Osteocyte (in vitro differentiated cells): Measurements from ENCODE around the gene DOCK11. TPM values are rescaled to one million over a fixed set of nuclear protein-coding genes. Genes with fewer than 3 reads are reported as not detected.
A peak's percentile ranks its signal among the peaks of the same experiment; 100 is the strongest.
"Not testable (repeated sequence)": the region's sequence is repeated elsewhere in the genome, so short reads cannot be mapped to it uniquely, and the experiment has no call there.

Source experiments
- DNase-seq: peaks from one replicate; pipeline ENCODE4 v3.0.0; 2021; ENCODE audit warnings: mixed read lengths; ENCODE audit not compliant: unreplicated experiment; ENCODE audit errors: extremely low spot score
- H3K27ac Mint-ChIP-seq: one replicate; pipeline ENCODE4 v1.8.0; 2021; ENCODE audit warnings: mild to moderate bottlenecking, mixed read lengths; ENCODE audit not compliant: unreplicated experiment
- H3K27me3 Mint-ChIP-seq: one replicate; pipeline ENCODE4 v1.8.0; 2021; ENCODE audit warnings: mixed read lengths; ENCODE audit not compliant: unreplicated experiment
- H3K36me3 Mint-ChIP-seq: one replicate; pipeline ENCODE4 v1.8.0; 2021; ENCODE audit warnings: mixed read lengths; ENCODE audit not compliant: unreplicated experiment
- H3K4me1 Mint-ChIP-seq: one replicate; pipeline ENCODE4 v1.8.0; 2021; ENCODE audit warnings: mixed read lengths; ENCODE audit not compliant: unreplicated experiment
- H3K4me3 Mint-ChIP-seq: one replicate; pipeline ENCODE4 v1.8.0; 2021; ENCODE audit warnings: mild to moderate bottlenecking, moderate library complexity, mixed read lengths; ENCODE audit not compliant: unreplicated experiment
- H3K9me3 Mint-ChIP-seq: one replicate; pipeline ENCODE4 v1.8.0; 2021; ENCODE audit warnings: mixed read lengths; ENCODE audit not compliant: unreplicated experiment
- CTCF ChIP-seq: fragments of 200-600 bp; sonication (generic); IDR thresholded peaks from 2 replicates; pipeline ENCODE4 v1.5.0; 2021; ENCODE audit warnings: antibody characterized with exemption, mild to moderate bottlenecking, moderate library complexity
- total RNA-seq: library from RNA; stranded (reverse); gene quantifications from 2 replicates; pipeline ENCODE4 v1.2.1, GENCODE V29; 2021

Gene DOCK11
- total RNA-seq, 1 donor from 2014 or later, result 24.8 TPM

- Mint-ChIP-seq H3K9me3 (peaks cover 10% of the 10 kb centered on the region), H3K27me3 (no peaks in the 10 kb centered on the region), H3K4me3 (no peak overlapping the region)
These were observed 233.5 kb downstream of the DOCK11 start for GRCh38 chrX:118729042-118729652.

GRCh38 chrX:118730500-118731247, 235.1 kb downstream of the DOCK11 start:
- no peak for TF ChIP-seq CTCF
- Mint-ChIP-seq H3K9me3 (peaks cover 17% of the 10 kb centered on the region), H3K27ac (peak overlapping the region; percentile 83), H3K4me1 (peaks cover 42% of the 10 kb centered on the region), H3K27me3 (no peaks in the 10 kb centered on the region), H3K4me3 (peak overlapping the region; percentile 44), H3K36me3 (no peaks in the 10 kb centered on the region)
- no peak for DNase-seq

More at GRCh38 chrX:118729042-118729652, 233.5 kb downstream of the DOCK11 start:
- Mint-ChIP-seq H3K4me1 (peaks cover 50% of the 10 kb centered on the region), H3K27ac (peak overlapping the region; percentile 83), H3K36me3 (no peaks in the 10 kb centered on the region)
- no peak for DNase-seq
- TF ChIP-seq CTCF, result no peak

- H3K27me3 Mint-ChIP-seq, DNase-seq, H3K4me3 Mint-ChIP-seq, H3K36me3 Mint-ChIP-seq, H3K27ac Mint-ChIP-seq: not testable (repeated sequence)
- Mint-ChIP-seq H3K4me1 (peaks cover 38% of the 10 kb centered on the region), H3K9me3 (peaks cover 32% of the 10 kb centered on the region)
These were observed 236.9 kb downstream of the DOCK11 start for GRCh38 chrX:118732551-118732950.

- Mint-ChIP-seq H3K27ac (no peak overlapping the region), H3K4me3 (no peak overlapping the region), H3K4me1 (peaks cover 27% of the 10 kb centered on the region), H3K9me3 (peaks cover 32% of the 10 kb centered on the region), H3K27me3 (no peaks in the 10 kb centered on the region), H3K36me3 (no peaks in the 10 kb centered on the region)
- TF ChIP-seq CTCF, result no peak
- no peak for DNase-seq
These were observed 239.3 kb downstream of the DOCK11 start for GRCh38 chrX:118734909-118735308.

Other genes starting within 250 kb of the DOCK11 start
- 29.4 and 31.1 TPM in 2 replicates for gene WDR44, start 149.7 kb upstream of the DOCK11 start, total RNA-seq
- 78.7 and 79.4 TPM in 2 replicates for gene IL13RA1, start 231.8 kb downstream of the DOCK11 start, total RNA-seq